ENCODE measurements around the gene HOXA3. TPM values are rescaled to one million over a fixed set of nuclear protein-coding genes. Genes with fewer than 3 reads are reported as not detected.

The HOXA3 gene
- total RNA-seq, 2 donors from 2014 or later = 6.5 to 29.3 TPM

DNA sequence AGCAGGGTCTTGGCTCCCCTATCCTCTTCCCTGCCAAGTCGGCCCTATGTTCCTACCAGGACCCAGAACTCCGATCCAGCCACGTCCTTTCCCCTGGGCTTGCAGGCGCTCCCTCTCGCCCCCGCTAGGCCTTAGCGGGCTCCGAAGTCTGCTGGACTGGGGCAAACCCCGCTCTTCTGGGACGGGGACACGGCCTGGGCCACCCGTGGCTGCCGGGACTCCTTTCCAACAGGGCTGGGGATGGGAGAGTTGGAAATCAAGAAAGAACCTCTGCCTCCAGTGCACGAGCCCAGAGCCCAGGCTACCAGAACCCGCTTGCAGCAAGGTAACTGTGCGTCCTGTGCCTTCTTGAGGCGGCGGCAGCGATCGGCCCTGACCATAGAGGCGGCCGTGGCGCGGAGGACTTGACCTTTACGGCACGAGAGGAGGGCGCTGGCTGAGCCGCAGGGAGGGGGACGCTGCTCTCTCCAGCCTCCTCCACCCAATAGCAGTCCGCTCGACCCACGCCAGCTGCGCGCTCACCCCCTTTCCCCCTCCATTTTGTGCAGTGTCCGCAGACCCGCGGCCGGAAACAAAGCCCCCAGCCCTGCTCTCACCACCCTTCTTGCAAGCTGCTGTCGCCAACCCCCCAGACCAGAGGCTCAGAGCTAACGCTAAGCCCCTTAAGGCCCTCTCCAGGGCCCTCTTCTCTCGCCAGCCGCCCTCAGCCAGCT lies 39.6 kb upstream of the HOXA3 start:
- Histone ChIP-seq H3K4me1 (ENCODE audit: control insufficient read depth in 1 of 2, low read depth in 2 of 2) (peaks cover 22 to 30% of the 10 kb centered on the region in 2 donors), H3K9me3 (no peaks in the 10 kb centered on the region), H3K4me3 (peak overlapping the region; percentile 53), H3K27ac (no peak overlapping the region), H3K36me3 (no peaks in the 10 kb centered on the region), H3K27me3 (replicated peaks; ENCODE audit: insufficient read depth) (peaks cover 53% of the 10 kb centered on the region)
- TF ChIP-seq, protein P1, sequence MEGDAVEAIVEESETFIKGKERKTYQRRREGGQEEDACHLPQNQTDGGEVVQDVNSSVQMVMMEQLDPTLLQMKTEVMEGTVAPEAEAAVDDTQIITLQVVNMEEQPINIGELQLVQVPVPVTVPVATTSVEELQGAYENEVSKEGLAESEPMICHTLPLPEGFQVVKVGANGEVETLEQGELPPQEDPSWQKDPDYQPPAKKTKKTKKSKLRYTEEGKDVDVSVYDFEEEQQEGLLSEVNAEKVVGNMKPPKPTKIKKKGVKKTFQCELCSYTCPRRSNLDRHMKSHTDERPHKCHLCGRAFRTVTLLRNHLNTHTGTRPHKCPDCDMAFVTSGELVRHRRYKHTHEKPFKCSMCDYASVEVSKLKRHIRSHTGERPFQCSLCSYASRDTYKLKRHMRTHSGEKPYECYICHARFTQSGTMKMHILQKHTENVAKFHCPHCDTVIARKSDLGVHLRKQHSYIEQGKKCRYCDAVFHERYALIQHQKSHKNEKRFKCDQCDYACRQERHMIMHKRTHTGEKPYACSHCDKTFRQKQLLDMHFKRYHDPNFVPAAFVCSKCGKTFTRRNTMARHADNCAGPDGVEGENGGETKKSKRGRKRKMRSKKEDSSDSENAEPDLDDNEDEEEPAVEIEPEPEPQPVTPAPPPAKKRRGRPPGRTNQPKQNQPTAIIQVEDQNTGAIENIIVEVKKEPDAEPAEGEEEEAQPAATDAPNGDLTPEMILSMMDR (IDR thresholded peaks at IDR 0.05) = no peak
- ATAC-seq (ENCODE audit: insufficient number of reproducible peaks, low FRiP score, low read depth) (no peak), DNase-seq (ENCODE audit: low spot score) (no peak)

DNA sequence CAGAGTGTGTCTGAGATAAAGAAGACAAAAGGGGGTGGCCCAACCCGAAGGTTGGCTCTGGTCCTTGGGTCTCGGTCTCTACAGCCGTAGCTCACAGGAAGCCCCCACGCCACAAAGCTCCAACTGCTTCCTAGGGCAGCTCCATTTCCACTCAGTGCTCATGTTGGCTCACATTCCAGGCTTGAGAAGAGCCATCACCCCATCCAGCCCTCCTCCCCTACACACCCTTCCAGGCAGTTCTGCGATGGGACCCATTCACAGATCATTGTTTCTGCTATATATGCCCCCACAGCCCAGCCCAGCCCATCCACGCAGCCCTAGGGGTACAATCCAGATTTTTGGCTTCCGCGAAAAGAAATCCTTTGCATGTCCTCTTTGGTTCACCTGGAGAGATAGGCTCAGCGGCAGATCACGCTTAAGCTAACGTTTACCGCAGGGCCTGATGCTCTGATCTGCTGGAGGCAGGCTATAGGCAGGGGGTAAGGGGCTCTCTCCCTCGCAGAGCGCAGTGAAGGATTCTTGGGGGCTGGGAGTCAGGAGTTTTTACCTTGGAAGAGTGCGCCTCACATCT lies 38.9 kb upstream of the HOXA3 start:
- peaks cover 53% of the 10 kb centered on the region for H3K27me3 ChIP-seq (replicated peaks; ENCODE audit: insufficient read depth)
- no peak for ATAC-seq (ENCODE audit: insufficient number of reproducible peaks, low FRiP score, low read depth)
- H3K4me1 ChIP-seq (ENCODE audit: control insufficient read depth in 1 of 2, low read depth in 2 of 2) = peaks cover 22 to 31% of the 10 kb centered on the region in 2 donors
- no peaks in the 10 kb centered on the region for H3K9me3 ChIP-seq
- no peak for DNase-seq (ENCODE audit: low spot score)
- H3K27ac ChIP-seq = no peak overlapping the region
- no peaks in the 10 kb centered on the region for H3K36me3 ChIP-seq
- TF ChIP-seq, protein P1 (IDR thresholded peaks at IDR 0.05) = no peak
- H3K4me3 ChIP-seq = no peak overlapping the region

DNA sequence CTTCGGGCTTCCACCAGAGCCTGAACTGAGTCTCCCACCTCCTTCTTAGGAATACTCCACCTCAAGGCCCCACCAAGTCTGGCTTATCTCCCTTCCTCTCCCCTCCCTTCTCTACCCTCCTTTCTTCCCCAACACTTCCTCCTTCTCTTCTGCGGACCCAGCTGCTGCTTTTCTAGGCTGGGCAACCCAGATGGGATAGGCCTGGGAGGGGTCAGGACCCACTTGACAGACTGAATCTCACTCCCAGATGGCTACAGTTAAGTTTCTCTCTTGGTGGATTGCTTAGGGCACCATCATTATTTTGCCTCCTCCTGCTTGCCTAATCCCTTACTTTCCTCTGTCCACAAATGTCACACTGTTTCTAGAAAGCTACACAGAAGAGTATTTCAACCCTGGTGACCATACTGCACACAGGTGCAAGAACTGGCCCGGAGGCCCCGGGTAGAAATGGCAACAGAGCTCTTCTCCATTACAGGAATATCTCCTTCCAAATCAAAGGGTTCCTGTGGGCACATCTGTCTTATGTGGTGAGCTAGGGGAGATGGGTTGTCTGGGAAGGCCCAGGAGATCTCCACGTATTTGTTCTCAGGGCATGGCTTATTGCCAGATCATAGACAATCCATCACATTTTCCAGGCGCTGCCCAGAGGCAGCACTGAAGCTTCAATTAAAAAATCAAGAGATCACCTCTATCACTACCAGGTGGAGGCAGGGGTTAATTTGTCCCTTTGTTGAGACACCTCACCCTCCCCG lies 37.8 kb upstream of the HOXA3 start:
- peaks cover 26 to 42% of the 10 kb centered on the region in 2 donors for H3K4me1 ChIP-seq (ENCODE audit: control insufficient read depth in 1 of 2, low read depth in 2 of 2)
- H3K27me3 ChIP-seq (replicated peaks; ENCODE audit: insufficient read depth) = peaks cover 46% of the 10 kb centered on the region
- no peaks in the 10 kb centered on the region for H3K36me3 ChIP-seq
- H3K27ac ChIP-seq = no peak overlapping the region
- no peak for ATAC-seq (ENCODE audit: insufficient number of reproducible peaks, low FRiP score, low read depth)
- TF ChIP-seq, protein P1 (IDR thresholded peaks at IDR 0.05) = no peak
- no peaks in the 10 kb centered on the region for H3K9me3 ChIP-seq
- no peak overlapping the region for H3K4me3 ChIP-seq
- no peak for DNase-seq (ENCODE audit: low spot score)

DNA sequence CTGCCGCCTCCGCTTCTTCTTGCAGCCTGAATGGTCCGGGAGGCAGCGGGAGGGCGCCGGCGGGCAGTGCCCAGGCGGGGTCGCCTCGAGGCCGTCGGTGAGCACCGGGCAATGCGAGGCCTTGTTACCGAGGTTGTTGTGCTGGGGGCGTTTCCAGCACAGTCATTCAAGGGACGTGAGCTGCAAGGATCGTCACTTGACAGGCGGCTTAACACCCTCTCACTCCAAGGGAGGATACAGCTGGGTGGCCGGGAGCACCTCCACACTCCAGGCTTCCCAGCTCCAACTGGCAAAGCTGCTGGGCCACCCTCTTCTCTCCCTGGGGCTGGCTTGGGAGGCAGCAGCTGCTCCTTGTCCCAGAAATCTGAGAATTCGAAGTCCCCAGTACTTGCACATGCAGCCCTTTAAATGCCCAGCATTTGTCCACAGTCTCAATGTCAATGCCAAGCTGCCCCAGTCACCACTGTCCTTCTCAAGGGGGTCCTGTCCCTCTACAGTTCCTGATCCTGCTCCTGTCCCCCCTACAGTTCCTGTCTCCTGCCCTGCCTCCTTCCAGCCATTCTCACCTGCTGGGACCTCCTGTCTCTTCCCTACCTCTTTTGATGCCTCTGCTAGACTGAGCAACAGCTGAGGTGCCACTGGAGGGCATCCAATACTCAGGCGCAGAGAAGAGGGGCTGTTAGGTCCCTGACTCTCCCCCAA lies 37.1 kb upstream of the HOXA3 start:
- H3K27ac ChIP-seq = no peak overlapping the region
- peaks cover 47% of the 10 kb centered on the region for H3K27me3 ChIP-seq (replicated peaks; ENCODE audit: insufficient read depth)
- H3K4me3 ChIP-seq = peak overlapping the region; percentile 28

More for the DNA sequence above, 37.1 kb upstream of the HOXA3 start:
- TF ChIP-seq, protein P1 (IDR thresholded peaks at IDR 0.05) = no peak
- H3K4me1 ChIP-seq (ENCODE audit: control insufficient read depth in 1 of 2, low read depth in 2 of 2) = peaks cover 32 to 49% of the 10 kb centered on the region in 2 donors
- DNase-seq (ENCODE audit: low spot score) (no peak), ATAC-seq (ENCODE audit: insufficient number of reproducible peaks, low FRiP score, low read depth) (no peak)
- H3K36me3 ChIP-seq = no peaks in the 10 kb centered on the region
- H3K9me3 ChIP-seq = no peaks in the 10 kb centered on the region

All from thoracic aorta (tissue), 2 donors.